GM23248 (cell line): ENCODE data around the gene SYNDIG1L.

ENCODE experiments used
- EZH2 ChIP-seq: fragments of 200-600 bp; sonication (generic); IDR thresholded peaks from 2 replicates; pipeline ENCODE4 v1.6.1; 2018; ENCODE audit warnings: antibody characterized with exemption, mild to moderate bottlenecking; ENCODE audit not compliant: insufficient read depth, poor library complexity, severe bottlenecking
- EZH2phosphoT487 ChIP-seq: fragments of 200-600 bp; sonication (generic); IDR thresholded peaks from 2 replicates; pipeline ENCODE4 v1.6.1; 2018; ENCODE audit warnings: antibody characterized with exemption, moderate library complexity, mild to moderate bottlenecking, low read depth; ENCODE audit not compliant: insufficient read depth

DNA sequence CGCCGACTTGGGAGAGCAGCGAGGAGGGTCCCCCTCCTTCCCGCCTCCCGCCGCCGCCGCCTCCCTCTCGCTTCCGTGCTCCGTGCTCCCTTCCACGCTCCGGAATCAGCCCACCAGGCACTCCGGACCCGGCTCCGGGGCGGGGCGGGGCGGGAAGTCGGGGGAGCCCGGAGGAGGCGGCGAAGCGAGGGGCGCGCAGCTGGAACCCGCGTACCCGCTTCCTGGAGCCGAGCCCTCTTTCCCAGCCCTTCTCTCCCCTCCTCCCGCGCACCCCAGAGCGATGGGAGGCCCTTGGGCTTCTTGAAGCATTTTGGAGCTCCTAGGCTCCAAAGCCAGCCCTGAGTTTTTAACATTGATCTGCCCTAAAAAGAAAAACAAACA is at the start of gene SYNDIG1L:
- TF ChIP-seq EZH2: no peak
- TF ChIP-seq EZH2phosphoT487: no peak
